Gastroesophageal sphincter (tissue), 4 donors: ENCODE results near the gene ARHGAP26. TPM values are rescaled to one million over a fixed set of nuclear protein-coding genes. Genes with fewer than 3 reads are reported as not detected.

Experiments used
- ATAC-seq: fragments of 150-250 bp; one replicate; pipeline ENCODE4 v1.9.1; 2016; ENCODE audit warnings: mild to moderate bottlenecking, moderate library complexity
- H3K27ac ChIP-seq, 4 donors: fragments of 200-600 bp; sonication (generic) in 3 of 4; 1 replicate in 3 of 4; 2 replicates in 1 of 4; pipeline ENCODE4 v1.5.1; 2016 to 2019
- H3K27me3 ChIP-seq: fragments of 200-600 bp; sonication (generic); one replicate; pipeline ENCODE4 v1.5.1; 2019
- H3K36me3 ChIP-seq, 2 donors: fragments of 200-600 bp; sonication (generic); one replicate each; pipeline ENCODE4 v1.5.1; 2019; ENCODE audit warnings: control low read depth in 1 of 2
- H3K4me1 ChIP-seq, 3 donors: fragments of 200-600 bp; sonication (generic); 1 replicate in 2 of 3; 2 replicates in 1 of 3; pipeline ENCODE4 v1.5.1; 2016 to 2019; ENCODE audit warnings: control low read depth in 2 of 3
- H3K4me3 ChIP-seq, 2 donors: fragments of 200-600 bp; sonication (generic); one replicate each; pipeline ENCODE4 v1.5.1; 2019; ENCODE audit warnings: mild to moderate bottlenecking in 1 of 2, moderate library complexity in 1 of 2
- H3K9me3 ChIP-seq, 3 donors: fragments of 200-600 bp; sonication (generic); one replicate each; pipeline ENCODE4 v1.5.1; 2017 to 2019; ENCODE audit warnings: control low read depth in 2 of 3
- EP300 ChIP-seq: sonication (generic); formaldehyde crosslinking; IDR thresholded peaks from one replicate; pipeline ENCODE4 v1.6.1; 2017; ENCODE audit warnings: antibody characterized with exemption, mild to moderate bottlenecking
- POLR2A ChIP-seq, 2 donors: fragments of 450-650 bp; IDR thresholded peaks; one replicate each; pipeline ENCODE4 v1.6.1; 2017; ENCODE audit warnings: antibody characterized with exemption in 2 of 2, mild to moderate bottlenecking in 2 of 2, moderate library complexity in 1 of 2
- POLR2AphosphoS5 ChIP-seq: sonication (generic); formaldehyde crosslinking; IDR thresholded peaks from one replicate; pipeline ENCODE4 v1.6.1; 2017; ENCODE audit warnings: antibody characterized with exemption
- WGBS, 2 donors: methylation state at CpG; one replicate each; pipeline ENCODE4 v1.1.5; 2018; ENCODE audit warnings: low coverage in 1 of 2; 5-methylcytosine and 5-hydroxymethylcytosine counted together
- total RNA-seq, 4 donors: library from RNA; depleted of rRNA; stranded (reverse); fragments of >200 nt; gene quantifications; one replicate each; pipeline ENCODE4 v1.1.0, GENCODE V29; 2016
- TF ChIP-seq, protein P1 (sequence below), 4 experiments: fragments of 200-600 bp in 2 of 4; fragments of 450-650 bp in 2 of 4; sonication (generic) in 1 of 4; IDR thresholded peaks; one replicate each; pipeline ENCODE4 v1.5.1; 2017 to 2019; ENCODE audit warnings: antibody characterized with exemption in 4 of 4, mild to moderate bottlenecking in 2 of 4, moderate library complexity in 2 of 4

Gene ARHGAP26
- total RNA-seq, 4 donors from 2014 or later: 15.2 to 41.7 (median 31.7) TPM

DNA sequence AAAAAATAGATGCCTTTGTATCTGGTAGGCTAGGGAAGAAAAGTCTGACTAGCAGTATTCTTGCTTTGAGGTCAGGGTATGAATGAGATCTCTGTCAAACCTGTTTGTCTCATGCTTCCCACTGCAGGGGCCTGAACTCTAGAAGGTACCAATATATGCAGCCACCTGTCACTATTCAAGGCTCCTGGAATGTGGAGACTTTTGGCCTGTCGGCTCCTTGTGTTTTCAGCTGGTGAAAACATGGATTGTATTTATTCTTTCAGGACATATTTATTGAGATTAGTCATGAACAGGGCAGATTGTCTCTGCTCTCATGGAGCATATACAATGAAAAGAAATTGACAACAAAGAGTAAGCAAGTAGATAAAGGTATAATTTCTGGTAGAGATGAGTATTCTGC is 255.8 kb downstream of the ARHGAP26 start:
- H3K36me3 ChIP-seq: no peaks in the 10 kb centered on the region
- no peak for TF ChIP-seq EP300
- TF ChIP-seq POLR2AphosphoS5: no peak
- TF ChIP-seq POLR2A (IDR thresholded peaks at IDR 0.05): no peak
- TF ChIP-seq, protein P1, sequence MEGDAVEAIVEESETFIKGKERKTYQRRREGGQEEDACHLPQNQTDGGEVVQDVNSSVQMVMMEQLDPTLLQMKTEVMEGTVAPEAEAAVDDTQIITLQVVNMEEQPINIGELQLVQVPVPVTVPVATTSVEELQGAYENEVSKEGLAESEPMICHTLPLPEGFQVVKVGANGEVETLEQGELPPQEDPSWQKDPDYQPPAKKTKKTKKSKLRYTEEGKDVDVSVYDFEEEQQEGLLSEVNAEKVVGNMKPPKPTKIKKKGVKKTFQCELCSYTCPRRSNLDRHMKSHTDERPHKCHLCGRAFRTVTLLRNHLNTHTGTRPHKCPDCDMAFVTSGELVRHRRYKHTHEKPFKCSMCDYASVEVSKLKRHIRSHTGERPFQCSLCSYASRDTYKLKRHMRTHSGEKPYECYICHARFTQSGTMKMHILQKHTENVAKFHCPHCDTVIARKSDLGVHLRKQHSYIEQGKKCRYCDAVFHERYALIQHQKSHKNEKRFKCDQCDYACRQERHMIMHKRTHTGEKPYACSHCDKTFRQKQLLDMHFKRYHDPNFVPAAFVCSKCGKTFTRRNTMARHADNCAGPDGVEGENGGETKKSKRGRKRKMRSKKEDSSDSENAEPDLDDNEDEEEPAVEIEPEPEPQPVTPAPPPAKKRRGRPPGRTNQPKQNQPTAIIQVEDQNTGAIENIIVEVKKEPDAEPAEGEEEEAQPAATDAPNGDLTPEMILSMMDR (IDR thresholded peaks at IDR 0.05): no peak
- ATAC-seq: no peak
- H3K4me1 ChIP-seq: peaks cover 7 to 40% (median 15%) of the 10 kb centered on the region in 3 donors
- no peak overlapping the region for H3K27ac ChIP-seq
- 40 to 50% methylated on average over 1 of the region's 1 CpG for WGBS, 2 donors
- H3K4me3 ChIP-seq: no peak overlapping the region
- H3K27me3 ChIP-seq: no peaks in the 10 kb centered on the region
- H3K9me3 ChIP-seq: no peaks in the 10 kb centered on the region

DNA sequence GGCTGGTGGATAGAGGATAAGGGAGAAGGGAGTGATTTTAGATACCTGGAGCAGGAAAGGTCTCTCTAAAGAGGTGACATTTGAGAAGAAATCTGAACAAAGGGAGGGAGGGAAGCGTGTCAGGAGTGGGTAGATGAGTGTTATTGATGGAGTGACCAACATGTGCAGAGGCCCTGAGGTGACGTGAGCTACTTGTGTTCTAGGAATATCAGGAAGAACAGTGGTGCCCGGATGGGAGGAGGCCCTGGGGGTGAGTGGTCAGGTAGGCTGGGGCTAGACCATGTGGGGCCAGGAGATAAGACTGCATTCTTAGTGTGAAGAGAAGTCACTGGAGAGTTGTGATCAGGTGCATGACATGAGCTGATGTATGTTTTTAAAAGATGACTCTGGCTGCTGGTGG is 256.2 kb downstream of the ARHGAP26 start:
- no peaks in the 10 kb centered on the region for H3K27me3 ChIP-seq
- no peak for TF ChIP-seq POLR2AphosphoS5
- TF ChIP-seq EP300: no peak
- TF ChIP-seq POLR2A (IDR thresholded peaks at IDR 0.05): no peak
- TF ChIP-seq, protein P1 (IDR thresholded peaks at IDR 0.05): no peak
- 96 to 100% methylated on average over 3 of the region's 3 CpGs for WGBS, 2 donors
- H3K4me3 ChIP-seq: no peak overlapping the region
- no peaks in the 10 kb centered on the region for H3K9me3 ChIP-seq
- H3K4me1 ChIP-seq: peaks cover 7 to 40% (median 15%) of the 10 kb centered on the region in 3 donors
- no peaks in the 10 kb centered on the region for H3K36me3 ChIP-seq
- no peak overlapping the region for H3K27ac ChIP-seq
- ATAC-seq: no peak

DNA sequence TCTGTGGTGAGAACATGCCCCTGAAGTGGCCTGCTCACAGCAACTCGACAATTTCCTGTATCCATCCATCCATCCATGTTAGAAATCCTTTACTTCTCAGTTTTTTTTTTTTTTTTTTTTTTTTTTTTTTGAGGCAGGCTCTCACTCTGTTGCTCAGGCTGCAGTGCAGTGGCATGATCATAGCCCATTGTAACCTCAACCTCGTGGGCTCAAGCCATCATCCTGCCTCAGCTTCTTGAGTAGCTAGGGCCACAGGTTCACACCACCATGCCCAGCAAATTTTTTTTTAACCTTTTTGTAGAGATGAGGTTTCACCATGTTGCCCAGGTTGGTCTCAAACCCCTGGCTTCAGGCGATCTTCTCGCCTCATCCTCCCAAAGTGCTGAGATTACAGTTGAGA is 259.1 kb downstream of the ARHGAP26 start:
- H3K36me3 ChIP-seq: no peaks in the 10 kb centered on the region
- H3K9me3 ChIP-seq: no peaks in the 10 kb centered on the region
- H3K4me3 ChIP-seq: no peak overlapping the region
- no peak overlapping the region for H3K27ac ChIP-seq
- TF ChIP-seq EP300 (no peak), POLR2AphosphoS5 (no peak), POLR2A (IDR thresholded peaks at IDR 0.05) (no peak)
- TF ChIP-seq, protein P1 (IDR thresholded peaks at IDR 0.05): no peak
- WGBS, 2 donors: 95 to 100% methylated on average over 1 to 4 of the region's 4 CpGs
- no peaks in the 10 kb centered on the region for H3K27me3 ChIP-seq
- no peak for ATAC-seq
- peaks cover 0 to 20% (median 1%) of the 10 kb centered on the region in 3 donors for H3K4me1 ChIP-seq

GRCh38 chr5:143030349-143030748 is 260.2 kb downstream of the ARHGAP26 start:
- no peaks in the 10 kb centered on the region for H3K27me3 ChIP-seq
- WGBS, 2 donors: 80 to 86% methylated on average over 2 of the region's 2 CpGs
- H3K4me3 ChIP-seq: no peak overlapping the region
- ATAC-seq: no peak
- no peak overlapping the region for H3K27ac ChIP-seq
- H3K4me1 ChIP-seq: peaks cover 0 to 9% (median 0%) of the 10 kb centered on the region in 3 donors
- TF ChIP-seq EP300 (no peak), POLR2AphosphoS5 (no peak), POLR2A (IDR thresholded peaks at IDR 0.05) (no peak)
- TF ChIP-seq, protein P1 (IDR thresholded peaks at IDR 0.05): no peak
- H3K9me3 ChIP-seq: no peaks in the 10 kb centered on the region
- H3K36me3 ChIP-seq: no peaks in the 10 kb centered on the region

DNA sequence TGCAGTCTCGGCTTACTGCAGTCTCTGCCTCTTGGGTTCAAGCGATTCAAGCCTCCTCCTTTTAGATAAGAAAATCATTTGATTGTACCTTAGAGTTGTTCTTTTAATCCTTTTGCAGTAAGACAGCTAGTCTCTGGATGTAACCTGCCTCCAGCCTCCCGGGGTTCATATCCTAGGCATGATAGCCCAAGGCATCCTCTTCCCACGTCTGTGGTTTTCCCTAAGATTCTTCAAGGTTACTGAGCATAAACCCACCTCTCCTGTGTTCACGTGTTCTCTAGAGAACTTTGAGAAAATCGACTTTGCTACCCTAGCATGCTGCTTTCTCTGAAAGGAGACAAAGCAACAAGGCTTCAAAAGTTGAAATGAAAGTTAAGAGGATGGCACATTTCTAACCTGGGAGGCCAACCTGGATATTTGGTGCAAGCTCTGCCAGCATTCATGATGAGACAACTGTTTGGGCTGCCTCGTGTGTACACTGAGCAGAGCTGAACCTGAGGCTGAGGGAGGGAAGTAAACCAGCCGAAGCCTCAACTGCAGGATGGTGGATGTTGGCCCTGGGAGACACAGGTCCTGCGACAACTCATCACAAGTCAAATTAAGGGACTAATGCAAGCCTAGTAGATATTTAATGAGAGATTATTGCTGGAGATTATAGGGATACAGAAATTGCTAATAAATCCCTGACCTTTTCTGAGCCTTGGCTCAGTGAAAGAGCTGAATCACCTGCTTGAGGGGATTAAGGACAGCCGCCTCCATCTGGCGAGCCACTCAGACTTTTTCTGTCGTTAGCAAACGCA is 261.8 kb downstream of the ARHGAP26 start:
- no peaks in the 10 kb centered on the region for H3K4me1 ChIP-seq
- H3K4me3 ChIP-seq: no peak overlapping the region
- no peak overlapping the region for H3K27ac ChIP-seq
- H3K27me3 ChIP-seq: no peaks in the 10 kb centered on the region
- TF ChIP-seq POLR2A (IDR thresholded peaks at IDR 0.05) (no peak), POLR2AphosphoS5 (no peak), EP300 (no peak)
- TF ChIP-seq, protein P1 (IDR thresholded peaks at IDR 0.05): no peak
- no peak for ATAC-seq
- no peaks in the 10 kb centered on the region for H3K36me3 ChIP-seq
- WGBS, 2 donors: 76 to 94% methylated on average over 11 to 12 of the region's 13 CpGs
- no peaks in the 10 kb centered on the region for H3K9me3 ChIP-seq
